Epithelial cell of proximal tubule (primary cell): ENCODE results near the gene KDM5C. TPM values are rescaled to one million over a fixed set of nuclear protein-coding genes. Genes with fewer than 3 reads are reported as not detected.
A peak's percentile ranks its signal among the peaks of the same experiment; 100 is the strongest.

Source experiments
- DNase-seq: peaks from one replicate; pipeline ENCODE4 v3.0.0-alpha.2; 2011; ENCODE audit warnings: low read depth
- H3K4me3 ChIP-seq: 2 replicates; pipeline ENCODE4 v1.5.1; 2011; ENCODE audit warnings: low read depth, mild to moderate bottlenecking, low read length
- total RNA-seq: library from RNA; depleted of rRNA; stranded (reverse); fragments of >200 nt; gene quantifications from 2 replicates; pipeline ENCODE4 v1.2.3, GENCODE V29; 2015
- TF ChIP-seq, protein P1 (sequence below): conservative IDR thresholded peaks from 2 replicates; pipeline ENCODE4 v1.5.1; 2012; ENCODE audit warnings: low read depth, mild to moderate bottlenecking, low read length

The KDM5C gene
- total RNA-seq, 1 donor from 2014 or later: 60.0 TPM

- TF ChIP-seq, protein P1, sequence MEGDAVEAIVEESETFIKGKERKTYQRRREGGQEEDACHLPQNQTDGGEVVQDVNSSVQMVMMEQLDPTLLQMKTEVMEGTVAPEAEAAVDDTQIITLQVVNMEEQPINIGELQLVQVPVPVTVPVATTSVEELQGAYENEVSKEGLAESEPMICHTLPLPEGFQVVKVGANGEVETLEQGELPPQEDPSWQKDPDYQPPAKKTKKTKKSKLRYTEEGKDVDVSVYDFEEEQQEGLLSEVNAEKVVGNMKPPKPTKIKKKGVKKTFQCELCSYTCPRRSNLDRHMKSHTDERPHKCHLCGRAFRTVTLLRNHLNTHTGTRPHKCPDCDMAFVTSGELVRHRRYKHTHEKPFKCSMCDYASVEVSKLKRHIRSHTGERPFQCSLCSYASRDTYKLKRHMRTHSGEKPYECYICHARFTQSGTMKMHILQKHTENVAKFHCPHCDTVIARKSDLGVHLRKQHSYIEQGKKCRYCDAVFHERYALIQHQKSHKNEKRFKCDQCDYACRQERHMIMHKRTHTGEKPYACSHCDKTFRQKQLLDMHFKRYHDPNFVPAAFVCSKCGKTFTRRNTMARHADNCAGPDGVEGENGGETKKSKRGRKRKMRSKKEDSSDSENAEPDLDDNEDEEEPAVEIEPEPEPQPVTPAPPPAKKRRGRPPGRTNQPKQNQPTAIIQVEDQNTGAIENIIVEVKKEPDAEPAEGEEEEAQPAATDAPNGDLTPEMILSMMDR: peak; percentile 26
- H3K4me3 ChIP-seq: no peak overlapping the region
- no peak for DNase-seq
Observed at GRCh38 chrX:53239474-53239873, 14.5 kb upstream of the KDM5C start.

DNA sequence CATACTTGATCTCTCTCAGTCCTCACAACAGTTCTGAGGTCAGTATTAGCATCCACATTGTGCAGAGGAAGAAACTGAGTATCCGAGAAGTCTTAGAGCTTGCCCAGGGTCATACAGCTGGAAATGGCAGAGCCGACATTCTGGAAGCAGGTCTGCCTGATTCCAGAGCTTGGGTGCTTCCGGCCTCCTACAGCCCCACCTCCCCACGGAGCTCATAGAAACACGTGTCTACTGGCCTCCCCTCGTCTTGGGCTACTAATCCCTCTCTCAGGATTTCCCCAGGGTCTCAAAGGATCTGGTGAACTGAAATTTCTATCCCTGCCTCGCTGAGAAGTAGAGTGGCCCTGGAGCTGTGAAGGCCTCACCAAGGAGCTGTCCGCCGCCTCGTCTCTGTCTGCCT, 12.0 kb upstream of the KDM5C start:
- no peak overlapping the region for H3K4me3 ChIP-seq
- TF ChIP-seq, protein P1: no peak
- no peak for DNase-seq

DNA sequence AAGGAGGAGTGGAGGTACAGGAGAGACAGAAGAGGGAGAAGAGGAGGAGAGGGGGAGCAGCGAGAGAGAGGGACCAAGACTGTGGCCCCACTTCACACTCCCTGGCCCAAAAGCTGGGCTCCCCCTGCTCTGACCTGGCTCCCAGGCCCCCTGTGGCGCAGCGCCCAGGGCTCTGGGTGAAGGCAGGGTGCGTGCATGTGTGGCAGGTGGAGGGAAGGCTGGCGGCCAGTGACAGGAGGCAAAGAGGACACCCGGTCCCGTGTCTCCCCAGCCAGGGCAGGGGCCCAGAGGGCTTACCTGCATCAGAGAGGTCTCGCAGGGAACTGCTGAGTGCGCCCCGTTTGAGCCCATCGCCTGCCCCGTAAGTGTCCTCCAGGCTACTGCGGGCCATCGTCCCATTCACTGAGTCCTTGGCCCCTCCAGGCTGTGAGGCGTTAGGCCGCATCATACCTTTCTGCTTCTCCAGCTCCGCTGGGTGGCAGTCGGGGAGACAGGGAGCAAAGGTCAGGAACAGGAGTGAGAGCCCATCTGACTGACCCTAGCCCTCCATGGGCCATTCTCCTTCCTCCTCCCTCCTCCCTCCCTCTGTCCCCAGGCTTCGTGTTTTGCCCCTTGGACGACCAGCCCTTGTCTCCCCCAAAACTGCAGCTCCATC, 11.1 kb upstream of the KDM5C start:
- no peak overlapping the region for H3K4me3 ChIP-seq
- TF ChIP-seq, protein P1: no peak
- DNase-seq: no peak

DNA sequence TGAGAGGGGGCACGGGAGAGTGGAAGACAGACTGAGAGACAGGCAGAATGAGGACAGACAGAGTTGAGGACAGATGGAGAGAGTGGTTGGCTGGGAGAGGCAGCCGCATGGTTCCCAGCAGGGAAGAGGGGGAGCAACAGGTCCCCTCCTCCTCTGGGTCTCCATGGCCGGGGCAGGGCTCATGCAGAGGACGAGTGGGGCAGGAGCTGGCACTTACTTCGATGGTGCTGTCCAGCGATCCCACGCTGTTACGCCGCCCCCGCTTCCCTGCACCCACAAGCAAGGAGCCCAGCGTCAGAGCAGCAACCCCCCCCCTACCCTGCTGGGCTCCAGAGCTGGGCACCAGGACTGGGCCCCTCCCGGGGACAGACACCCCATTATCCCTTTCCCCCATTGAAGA, 10.6 kb upstream of the KDM5C start:
- TF ChIP-seq, protein P1: no peak
- DNase-seq: no peak
- no peak overlapping the region for H3K4me3 ChIP-seq

DNA sequence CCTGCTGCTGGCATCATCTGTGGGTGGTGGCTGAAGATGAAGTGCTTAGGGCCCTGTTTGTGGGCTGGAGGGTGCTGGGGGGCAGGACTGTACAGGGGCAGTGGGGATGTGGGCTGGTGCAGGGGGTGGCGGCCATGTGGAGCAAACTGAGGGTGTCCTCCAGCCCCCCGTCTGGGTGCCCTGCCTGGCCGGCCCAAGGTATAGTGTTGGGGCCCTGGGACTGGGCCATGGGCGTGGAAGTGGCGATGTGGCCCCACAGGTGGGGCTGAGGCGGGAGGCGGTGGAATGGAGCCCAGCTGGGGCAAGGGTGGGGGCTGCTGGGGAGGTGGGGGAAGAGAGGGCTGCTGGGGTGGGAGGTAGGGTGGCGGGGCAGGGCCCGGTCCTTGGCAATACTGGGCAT, 9.5 kb upstream of the KDM5C start:
- TF ChIP-seq, protein P1: no peak
- DNase-seq: no peak
- no peak overlapping the region for H3K4me3 ChIP-seq

- TF ChIP-seq, protein P1: no peak
Observed at GRCh38 chrX:53233536-53233935, 8.5 kb upstream of the KDM5C start.

GRCh38 chrX:53230116-53230515, 5.1 kb upstream of the KDM5C start:
- TF ChIP-seq, protein P1: no peak

More at GRCh38 chrX:53233536-53233935, 8.5 kb upstream of the KDM5C start:
- H3K4me3 ChIP-seq: no peak overlapping the region
- DNase-seq: no peak

More at GRCh38 chrX:53230116-53230515, 5.1 kb upstream of the KDM5C start:
- no peak overlapping the region for H3K4me3 ChIP-seq
- DNase-seq: no peak
